ENCODE measurements around the gene ATP7B. TPM values are rescaled to one million over a fixed set of nuclear protein-coding genes. Genes with fewer than 3 reads are reported as not detected.

ATP7B gene
- total RNA-seq, 4 donors from 2014 or later: 3.2 to 8.1 (median 6.7) TPM

DNA sequence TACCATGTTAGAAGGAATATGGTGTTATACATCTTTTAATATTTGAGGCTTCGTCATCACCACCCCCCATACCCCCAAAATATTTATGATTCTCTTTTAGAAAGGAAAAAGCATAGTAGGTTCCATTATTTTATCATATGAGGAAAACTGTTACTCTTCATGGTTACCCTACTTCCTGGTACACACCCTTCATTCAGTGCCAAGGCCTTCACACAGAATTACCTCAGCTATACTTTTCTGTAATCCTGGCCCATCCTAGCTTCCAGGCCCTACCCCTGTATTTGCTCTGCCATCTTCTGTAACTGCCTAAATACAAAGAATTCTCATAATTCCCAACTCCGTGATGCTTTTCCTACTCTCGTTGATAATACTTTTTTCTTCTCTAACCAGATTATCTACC, 8.9 kb upstream of the ATP7B start:
- no peak for ATAC-seq
- Histone ChIP-seq H3K27me3 (no peaks in the 10 kb centered on the region), H3K9me3 (no peaks in the 10 kb centered on the region), H3K36me3 (peaks cover 0 to 97% of the 10 kb centered on the region in 2 donors), H3K4me1 (no peaks in the 10 kb centered on the region), H3K4me3 (no peak overlapping the region), H3K27ac (no peak overlapping the region)
- TF ChIP-seq, protein P1, sequence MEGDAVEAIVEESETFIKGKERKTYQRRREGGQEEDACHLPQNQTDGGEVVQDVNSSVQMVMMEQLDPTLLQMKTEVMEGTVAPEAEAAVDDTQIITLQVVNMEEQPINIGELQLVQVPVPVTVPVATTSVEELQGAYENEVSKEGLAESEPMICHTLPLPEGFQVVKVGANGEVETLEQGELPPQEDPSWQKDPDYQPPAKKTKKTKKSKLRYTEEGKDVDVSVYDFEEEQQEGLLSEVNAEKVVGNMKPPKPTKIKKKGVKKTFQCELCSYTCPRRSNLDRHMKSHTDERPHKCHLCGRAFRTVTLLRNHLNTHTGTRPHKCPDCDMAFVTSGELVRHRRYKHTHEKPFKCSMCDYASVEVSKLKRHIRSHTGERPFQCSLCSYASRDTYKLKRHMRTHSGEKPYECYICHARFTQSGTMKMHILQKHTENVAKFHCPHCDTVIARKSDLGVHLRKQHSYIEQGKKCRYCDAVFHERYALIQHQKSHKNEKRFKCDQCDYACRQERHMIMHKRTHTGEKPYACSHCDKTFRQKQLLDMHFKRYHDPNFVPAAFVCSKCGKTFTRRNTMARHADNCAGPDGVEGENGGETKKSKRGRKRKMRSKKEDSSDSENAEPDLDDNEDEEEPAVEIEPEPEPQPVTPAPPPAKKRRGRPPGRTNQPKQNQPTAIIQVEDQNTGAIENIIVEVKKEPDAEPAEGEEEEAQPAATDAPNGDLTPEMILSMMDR (IDR thresholded peaks at IDR 0.05): no peak
- TF ChIP-seq EP300 (IDR thresholded peaks at IDR 0.05): no peak
- no peak for TF ChIP-seq POLR2A (IDR thresholded peaks at IDR 0.05)
- TF ChIP-seq POLR2AphosphoS5 (IDR thresholded peaks at IDR 0.05): no peak
- WGBS, 2 donors (ENCODE audit: low coverage in 1 of 2): 85 to 90% methylated on average over 3 of the region's 3 CpGs

GRCh38 chr13:52016296-52016695, 5.0 kb upstream of the ATP7B start:
- WGBS, 2 donors (ENCODE audit: low coverage in 1 of 2): 100% methylated on average over 1 to 3 of the region's 3 CpGs
- no peak for ATAC-seq
- Histone ChIP-seq H3K4me1 (peaks cover 3 to 21% (median 8%) of the 10 kb centered on the region in 3 donors), H3K27ac (no peak overlapping the region), H3K4me3 (no peak overlapping the region), H3K27me3 (no peaks in the 10 kb centered on the region), H3K36me3 (peaks cover 0 to 58% of the 10 kb centered on the region in 2 donors), H3K9me3 (no peaks in the 10 kb centered on the region)
- no peak for TF ChIP-seq EP300 (IDR thresholded peaks at IDR 0.05)
- no peak for TF ChIP-seq POLR2A (IDR thresholded peaks at IDR 0.05)
- TF ChIP-seq POLR2AphosphoS5 (IDR thresholded peaks at IDR 0.05): no peak
- TF ChIP-seq, protein P1 (IDR thresholded peaks at IDR 0.05): no peak

- Histone ChIP-seq H3K27me3 (no peaks in the 10 kb centered on the region), H3K36me3 (peaks cover 0 to 23% of the 10 kb centered on the region in 2 donors), H3K4me3 (peak overlapping the region; percentile 49 to 85), H3K9me3 (no peaks in the 10 kb centered on the region), H3K4me1 (peaks cover 3 to 40% (median 11%) of the 10 kb centered on the region in 3 donors), H3K27ac (peak overlapping the region; percentile 21 to 84 (median 65))
- 0% methylated on average over 7 to 8 of the region's 8 CpGs for WGBS, 2 donors (ENCODE audit: low coverage in 1 of 2)
- ATAC-seq: no peak
- TF ChIP-seq, protein P1 (IDR thresholded peaks at IDR 0.05): no peak
- TF ChIP-seq POLR2A (IDR thresholded peaks at IDR 0.05) (no peak), POLR2AphosphoS5 (IDR thresholded peaks at IDR 0.05) (no peak), EP300 (IDR thresholded peaks at IDR 0.05) (no peak)
Measured at GRCh38 chr13:52012512-52012836, 1.2 kb upstream of the ATP7B start.

DNA sequence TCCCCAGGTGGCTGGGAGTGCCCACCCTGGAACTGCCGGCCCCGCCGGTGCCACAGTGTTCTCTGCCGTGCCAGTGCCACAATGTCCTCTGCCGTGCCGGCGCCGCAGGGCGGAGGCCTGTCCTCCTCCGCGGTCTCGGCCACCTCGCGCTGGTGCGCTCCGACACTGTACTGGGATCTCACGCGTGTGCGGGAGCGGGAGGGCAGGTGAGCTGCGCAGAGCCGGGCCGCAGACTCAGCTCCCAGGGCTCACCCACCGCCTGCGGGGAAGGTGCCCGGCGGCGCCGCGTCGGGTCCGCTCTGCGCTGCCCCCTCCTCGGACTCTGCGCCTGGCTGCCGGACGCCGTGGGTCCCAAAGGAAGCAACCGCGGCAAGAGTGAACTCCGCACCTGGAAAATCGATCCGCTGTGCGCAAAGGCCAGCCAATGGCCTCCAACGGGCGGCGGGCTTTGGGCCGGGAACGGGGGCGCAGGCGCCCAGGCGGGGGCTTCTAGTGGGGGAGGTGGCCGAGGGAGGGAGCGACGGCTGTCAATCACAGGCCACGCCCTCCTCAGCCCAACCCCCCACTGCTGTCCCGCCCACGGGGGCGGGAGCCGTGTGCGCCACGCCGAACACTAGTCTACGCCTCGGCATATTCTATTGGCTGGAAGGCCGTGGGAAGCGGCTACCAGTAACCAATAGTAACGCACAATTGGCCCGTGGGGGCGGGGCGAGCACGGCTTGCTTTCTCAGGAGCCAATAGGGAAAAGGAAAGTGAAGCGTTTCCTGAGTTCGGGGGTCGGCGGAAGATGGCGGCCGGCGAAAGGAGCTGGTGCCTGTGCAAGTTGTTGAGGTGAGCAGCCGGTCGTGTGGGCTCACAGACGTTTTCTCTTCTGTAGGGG, 622 bp upstream of the ATP7B start, which contains the start of gene ALG11:
Gene ALG11 (plus strand): TSS at position 767 of the 880 bp plus-strand sequence. CDS start 21 bp downstream, at position 788.
- ATAC-seq: peak; percentile 100
- Histone ChIP-seq H3K27me3 (no peaks in the 10 kb centered on the region), H3K27ac (peak within 1 kb of the TSS; percentile 21 to 87 (median 82)), H3K36me3 (peaks cover 0 to 17% of the 10 kb centered on the region in 2 donors), H3K9me3 (no peaks in the 10 kb centered on the region), H3K4me1 (peaks cover 3 to 40% (median 11%) of the 10 kb centered on the region in 3 donors), H3K4me3 (peak within 1 kb of the TSS; percentile 49 to 85)
- TF ChIP-seq POLR2A (IDR thresholded peaks at IDR 0.05) (peak; percentile 50 to 60), POLR2AphosphoS5 (IDR thresholded peaks at IDR 0.05) (peak; percentile 69), EP300 (IDR thresholded peaks at IDR 0.05) (no peak)
- TF ChIP-seq, protein P1 (IDR thresholded peaks at IDR 0.05): peak in 1 of 4 experiments; percentile 15
- 0% methylated on average over 8 to 11 of the region's 82 CpGs for WGBS, 2 donors (ENCODE audit: low coverage in 1 of 2)

Data from gastroesophageal sphincter (tissue), 4 donors.